GM12801 (cell line): ENCODE data around the gene SPATA9.

Experiments
- CTCF ChIP-seq: IDR thresholded peaks from one replicate; pipeline ENCODE4 v1.5.1; 2011; ENCODE audit warnings: control low read depth; ENCODE audit not compliant: insufficient read length; ENCODE audit errors: extremely low read depth

Gene SPATA9

GRCh38 chr5:95667061-95667618 is 15.7 kb downstream of the SPATA9 start:
- no peak for TF ChIP-seq CTCF

GRCh38 chr5:95664204-95664786 is 18.5 kb downstream of the SPATA9 start:
- TF ChIP-seq CTCF = no peak

- no peak for TF ChIP-seq CTCF
Measured at GRCh38 chr5:95662946-95663345, 19.8 kb downstream of the SPATA9 start.

GRCh38 chr5:95660060-95660459 is 22.7 kb downstream of the SPATA9 start:
- no peak for TF ChIP-seq CTCF

- no peak for TF ChIP-seq CTCF
Measured at GRCh38 chr5:95655575-95655974, 27.2 kb downstream of the SPATA9 start.

GRCh38 chr5:95654196-95654595 is 28.6 kb downstream of the SPATA9 start:
- TF ChIP-seq CTCF = no peak

GRCh38 chr5:95652849-95653248 is 29.9 kb downstream of the SPATA9 start:
- no peak for TF ChIP-seq CTCF
